DOHH2 (cell line): ENCODE data around the gene DNER.

Source experiments
- CTCF ChIP-seq: fragments of 200-600 bp; sonication (generic); IDR thresholded peaks from one replicate; pipeline ENCODE4 v1.5.1; 2014; ENCODE audit warnings: antibody characterized with exemption, mild to moderate bottlenecking, low read depth, low read length; ENCODE audit not compliant: poor library complexity, severe bottlenecking
- EZH2phosphoT487 ChIP-seq: fragments of 200-600 bp; sonication (generic); IDR thresholded peaks from 2 replicates; pipeline ENCODE4 v1.6.1; 2017; ENCODE audit warnings: borderline replicate concordance, mild to moderate bottlenecking, antibody characterized with exemption, low read length, moderate library complexity, mixed read lengths

- TF ChIP-seq CTCF = no peak
- no peak for TF ChIP-seq EZH2phosphoT487
These were observed 185.5 kb downstream of the DNER start for GRCh38 chr2:229528846-229529245.
